NCI-H146 (cell line): Measurements from ENCODE around the gene NOL9.
"Not testable (repeated sequence)": the region's sequence is repeated elsewhere in the genome, so short reads cannot be mapped to it uniquely, and the experiment has no call there.

Experiments used
- DNase-seq: peaks from one replicate; lab custom pipeline; 2025; lab: John Stamatoyannopoulos, UW

NOL9 gene

GRCh38 chr1:6502000-6502891 is 52.1 kb downstream of the NOL9 start:
- no peak for DNase-seq

- DNase-seq = no peak
Measured at GRCh38 chr1:6501279-6501813, 53.0 kb downstream of the NOL9 start.

GRCh38 chr1:6500544-6501278 is 53.6 kb downstream of the NOL9 start:
- no peak for DNase-seq

GRCh38 chr1:6499296-6499695 is 55.0 kb downstream of the NOL9 start:
- DNase-seq = no peak

GRCh38 chr1:6498576-6499111 is 55.7 kb downstream of the NOL9 start:
- no peak for DNase-seq

- no peak for DNase-seq
Measured at GRCh38 chr1:6497867-6498575, 56.3 kb downstream of the NOL9 start.

- DNase-seq = peak; percentile 61
Measured at GRCh38 chr1:6497215-6497866, 57.0 kb downstream of the NOL9 start.

GRCh38 chr1:6496890-6497214 is 57.5 kb downstream of the NOL9 start:
- DNase-seq = no peak

- DNase-seq = no peak
Measured at GRCh38 chr1:6496365-6496721, 58.0 kb downstream of the NOL9 start.

GRCh38 chr1:6495540-6496364 is 58.6 kb downstream of the NOL9 start:
- DNase-seq = no peak

GRCh38 chr1:6495041-6495441 is 59.3 kb downstream of the NOL9 start:
- no peak for DNase-seq

- no peak for DNase-seq
Measured at GRCh38 chr1:6494627-6495026, 59.7 kb downstream of the NOL9 start.

GRCh38 chr1:6493834-6494223 is 60.5 kb downstream of the NOL9 start:
- DNase-seq = not testable (repeated sequence)

GRCh38 chr1:6491966-6492365 is 62.3 kb downstream of the NOL9 start:
- no peak for DNase-seq

- no peak for DNase-seq
Measured at GRCh38 chr1:6491480-6491962, 62.8 kb downstream of the NOL9 start, which contains the start of gene PLEKHG5. Gene PLEKHG5, minus strand, starts transcription at chr1:6491667. Its CDS starts 14,096 bp downstream, at chr1:6477571.

- no peak for DNase-seq
Measured at GRCh38 chr1:6491081-6491449, 63.2 kb downstream of the NOL9 start.

- peak; percentile 59 for DNase-seq
Measured at GRCh38 chr1:6490181-6491080, 63.9 kb downstream of the NOL9 start.

- DNase-seq = peak; percentile 55
Measured at GRCh38 chr1:6489799-6490180, 64.5 kb downstream of the NOL9 start.

GRCh38 chr1:6489383-6489765 is 64.9 kb downstream of the NOL9 start:
- no peak for DNase-seq
